Measurements from ENCODE around the gene THAP12. TPM values are rescaled to one million over a fixed set of nuclear protein-coding genes. Genes with fewer than 3 reads are reported as not detected.

The THAP12 gene
- total and polyA plus RNA-seq, 10 of the 15 experiments (the other 5 are each of a cell fraction or from before 2014, with no cell fraction given), result 12.6 to 45.6 (median 22.3) TPM

DNA sequence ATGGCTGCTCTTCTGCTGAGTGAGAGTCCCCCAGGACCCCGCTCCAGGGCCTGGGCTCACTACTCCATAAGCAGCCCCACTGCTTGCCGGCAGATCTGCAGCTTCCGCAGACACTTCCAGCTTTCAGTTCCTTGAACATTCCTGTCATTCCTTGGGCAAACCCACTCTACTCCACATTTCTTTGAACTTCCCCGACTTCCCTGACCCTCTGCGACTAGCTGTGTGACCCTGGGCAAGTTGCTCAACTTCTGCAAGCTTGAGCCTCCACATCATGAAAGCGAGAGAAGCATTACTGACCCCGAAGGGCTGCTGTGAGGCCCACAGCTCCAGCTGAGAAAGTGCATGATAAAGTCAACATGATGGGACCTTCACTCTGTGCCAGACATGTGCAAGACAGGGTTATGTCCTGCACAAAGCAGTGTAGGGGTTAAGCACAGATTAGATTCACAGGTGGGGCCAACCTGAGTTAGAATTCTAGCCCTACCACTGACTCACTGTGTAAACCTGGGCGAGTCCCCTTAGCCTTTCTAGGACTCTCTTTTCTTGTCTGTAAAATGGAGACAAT is 51.8 kb downstream of the THAP12 start:
- Histone ChIP-seq H3K4me3 (no peak overlapping the region), H3K27ac (ENCODE audit: control insufficient read depth, insufficient read depth) (no peak overlapping the region), H4K20me1 (ENCODE audit: control insufficient read depth, insufficient read depth) (no peaks in the 10 kb centered on the region), H3K79me2 (ENCODE audit: control insufficient read depth, insufficient read depth, low read length) (no peaks in the 10 kb centered on the region), H3K27me3 (replicated peaks in 1 of 2; ENCODE audit: control insufficient read depth in 2 of 2, insufficient read depth in 2 of 2, low read length in 1 of 2) (no peaks in the 10 kb centered on the region; a peak in 3 of 4 replicates), H3K36me3 (ENCODE audit: control insufficient read depth in 2 of 2, insufficient read depth in 2 of 2, low read length in 1 of 2) (no peaks in the 10 kb centered on the region), H3K4me1 (ENCODE audit: control insufficient read depth, insufficient read depth, low read length) (no peaks in the 10 kb centered on the region), H3K9ac (ENCODE audit: control insufficient read depth, insufficient read depth, low read length) (no peak overlapping the region), H2AFZ (ENCODE audit: control insufficient read depth, low read depth, low read length) (no peak overlapping the region), H3K4me2 (ENCODE audit: control insufficient read depth, insufficient read depth) (no peak overlapping the region), H3K9me3 (replicated peaks; ENCODE audit: control insufficient read depth, insufficient read depth, low read length) (no peaks in the 10 kb centered on the region; the same call in 2 of the 3 replicates)
- ChIA-PET POLR2A (no interaction called here), CTCF (interaction anchor here (2.0 kb wide), 1 partner anchor 10 kb away, joined by 6 read pairs; no protein-coding TSS in a partner anchor), RAD21 (ENCODE audit: unreplicated experiment) (interaction anchor here (1.0 kb wide), 1 partner anchor 122 kb away, joined by 3 read pairs; no protein-coding TSS in a partner anchor), SMC1A (ENCODE audit: uncharacterized antibody, unreplicated experiment) (no interaction called here)
- intact Hi-C loops (cut with micrococcal nuclease; ENCODE audit: unreplicated experiment), result loop anchor here (10.0 kb wide), 1 partner anchor 614 kb away; the partner anchor contains the start of gene MOGAT2
- DNase-seq (ENCODE audit: low read depth, low spot score) (no peak), FAIRE-seq (no peak), ATAC-seq (no peak)
- in situ Hi-C loops (cut with MboI), result no loop called here
- no TSS peak for BruUV-seq (replicated peaks)
- WGBS (ENCODE audit: insufficient coverage, insufficient replicate concordance, low lambda C conversion rate, missing lambda C conversion rate), result 43% methylated on average over 8 of the region's 8 CpGs
- TF ChIP-seq, protein P1, sequence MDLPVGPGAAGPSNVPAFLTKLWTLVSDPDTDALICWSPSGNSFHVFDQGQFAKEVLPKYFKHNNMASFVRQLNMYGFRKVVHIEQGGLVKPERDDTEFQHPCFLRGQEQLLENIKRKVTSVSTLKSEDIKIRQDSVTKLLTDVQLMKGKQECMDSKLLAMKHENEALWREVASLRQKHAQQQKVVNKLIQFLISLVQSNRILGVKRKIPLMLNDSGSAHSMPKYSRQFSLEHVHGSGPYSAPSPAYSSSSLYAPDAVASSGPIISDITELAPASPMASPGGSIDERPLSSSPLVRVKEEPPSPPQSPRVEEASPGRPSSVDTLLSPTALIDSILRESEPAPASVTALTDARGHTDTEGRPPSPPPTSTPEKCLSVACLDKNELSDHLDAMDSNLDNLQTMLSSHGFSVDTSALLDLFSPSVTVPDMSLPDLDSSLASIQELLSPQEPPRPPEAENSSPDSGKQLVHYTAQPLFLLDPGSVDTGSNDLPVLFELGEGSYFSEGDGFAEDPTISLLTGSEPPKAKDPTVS (IDR thresholded peaks at IDR 0.05; ENCODE audit: low read depth, low read length), result no peak
- TF ChIP-seq, protein P2, sequence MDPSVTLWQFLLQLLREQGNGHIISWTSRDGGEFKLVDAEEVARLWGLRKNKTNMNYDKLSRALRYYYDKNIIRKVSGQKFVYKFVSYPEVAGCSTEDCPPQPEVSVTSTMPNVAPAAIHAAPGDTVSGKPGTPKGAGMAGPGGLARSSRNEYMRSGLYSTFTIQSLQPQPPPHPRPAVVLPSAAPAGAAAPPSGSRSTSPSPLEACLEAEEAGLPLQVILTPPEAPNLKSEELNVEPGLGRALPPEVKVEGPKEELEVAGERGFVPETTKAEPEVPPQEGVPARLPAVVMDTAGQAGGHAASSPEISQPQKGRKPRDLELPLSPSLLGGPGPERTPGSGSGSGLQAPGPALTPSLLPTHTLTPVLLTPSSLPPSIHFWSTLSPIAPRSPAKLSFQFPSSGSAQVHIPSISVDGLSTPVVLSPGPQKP (IDR thresholded peaks at IDR 0.05; ENCODE audit: low read depth, low read length), result no peak
- TF ChIP-seq MTA3 (IDR thresholded peaks at IDR 0.05; ENCODE audit: borderline replicate concordance, low read length) (no peak), NFYA (IDR thresholded peaks at IDR 0.05; ENCODE audit: borderline replicate concordance, low read depth, low read length) (no peak), JUND (IDR thresholded peaks at IDR 0.05; ENCODE audit: low read depth, low read length) (no peak), HDGF (IDR thresholded peaks at IDR 0.05) (no peak), MEF2B (IDR thresholded peaks at IDR 0.05; ENCODE audit: partially characterized antibody, poor library complexity, severe bottlenecking) (no peak)

All from GM12878 (cell line).